Endothelial cell of umbilical vein (primary cell): ENCODE measurements around the gene GIPR. TPM values are rescaled to one million over a fixed set of nuclear protein-coding genes. Genes with fewer than 3 reads are reported as not detected.
"Not testable (repeated sequence)": the region's sequence is repeated elsewhere in the genome, so short reads cannot be mapped to it uniquely, and the experiment has no call there.

Source experiments
- BruUV-seq: library from RNA; stranded (reverse); fragments of 400-500 nt; replicated peaks from 2 replicates; lab custom pipeline; 2021; lab: Mats Ljungman, UMichigan
- CTCF ChIA-PET: fragments of 300-600, 350-600 bp; sonication (Branson Sonifier 250); formaldehyde crosslinking; loops from one replicate; lab custom pipeline; 2021; ENCODE audit warnings: antibody characterized with exemption, inconsistent platforms; lab: Charles Lee
- POLR2A ChIA-PET: fragments of 300-600, 350-600 bp; sonication (Branson Sonifier 250); formaldehyde crosslinking; loops from one replicate; lab custom pipeline; 2021; ENCODE audit warnings: antibody characterized with exemption, inconsistent platforms; lab: Charles Lee
- DNase-seq: peaks from one replicate; pipeline ENCODE4 v3.0.0-alpha.2; 2011; ENCODE audit warnings: low read depth, low spot score
- FAIRE-seq: peaks from 2 replicates; lab custom pipeline; 2011; peaks lifted over from hg19 to GRCh38; lab: Jason Lieb, UNC
- H2AFZ ChIP-seq: 2 replicates; pipeline ENCODE4 v1.6.0; 2012; ENCODE audit warnings: low read depth, low read length, control low read depth, inconsistent platforms
- H3K27ac ChIP-seq: 2 replicates; pipeline ENCODE4 v1.5.1; 2011; ENCODE audit warnings: low read depth, mild to moderate bottlenecking, control low read depth, low read length, moderate library complexity; ENCODE audit not compliant: insufficient read depth
- H3K27me3 ChIP-seq, 2 experiments: 2 replicates each; pipeline versions ENCODE4 v1.6.0 to v1.6.1; 2011; ENCODE audit warnings: low read length in 2 of 2, mixed read lengths in 1 of 2; ENCODE audit not compliant: control insufficient read depth in 2 of 2, insufficient read depth in 2 of 2
- H3K36me3 ChIP-seq, 2 experiments: 2 replicates in 1 of 2; 3 replicates in 1 of 2; pipeline ENCODE4 v1.5.1; 2011; ENCODE audit warnings: low read length in 2 of 2, mild to moderate bottlenecking in 1 of 2, moderate library complexity in 1 of 2; ENCODE audit not compliant: control insufficient read depth in 2 of 2, insufficient read depth in 2 of 2; ENCODE audit errors: extremely low read depth in 1 of 2
- H3K4me1 ChIP-seq: 3 replicates; pipeline ENCODE4 v1.5.1; 2011; ENCODE audit warnings: mild to moderate bottlenecking, low read length; ENCODE audit not compliant: control insufficient read depth, insufficient read depth; ENCODE audit errors: extremely low read depth
- H3K4me2 ChIP-seq: 2 replicates; pipeline ENCODE4 v1.6.1; 2011; ENCODE audit warnings: low read length, control low read depth, mixed read lengths; ENCODE audit not compliant: insufficient read depth
- H3K4me3 ChIP-seq, 3 experiments: fragments of 200-600 bp in 1 of 3; sonication (generic), shearing (Covaris generic) in 1 of 3; replicated peaks in 1 of 3; 2 replicates each; pipeline ENCODE4 v1.5.1; 2011 to 2016; ENCODE audit warnings: control low read depth in 3 of 3, low read length in 3 of 3, mild to moderate bottlenecking in 2 of 3, inconsistent platforms in 1 of 3, low read depth in 1 of 3, moderate library complexity in 1 of 3; ENCODE audit not compliant: insufficient read depth in 1 of 3
- H3K79me2 ChIP-seq: 2 replicates; pipeline ENCODE4 v1.6.0; 2012; ENCODE audit warnings: low read length, inconsistent platforms; ENCODE audit not compliant: control insufficient read depth, insufficient read depth
- H3K9ac ChIP-seq: replicated peaks from 2 replicates; pipeline ENCODE3; 2011; ENCODE audit warnings: low read length, control low read depth; ENCODE audit not compliant: insufficient read depth; ENCODE audit errors: extremely low read depth
- H3K9me1 ChIP-seq: replicated peaks from 3 replicates; pipeline ENCODE4 v1.6.0; 2011; ENCODE audit warnings: mild to moderate bottlenecking, low read length; ENCODE audit not compliant: control insufficient read depth, insufficient read depth; ENCODE audit errors: extremely low read depth
- H3K9me3 ChIP-seq: replicated peaks from 2 replicates; pipeline ENCODE4 v1.5.1; 2012; ENCODE audit warnings: low read length, inconsistent platforms; ENCODE audit not compliant: control insufficient read depth, insufficient read depth
- H4K20me1 ChIP-seq: replicated peaks from 2 replicates; pipeline ENCODE3; 2011; ENCODE audit warnings: mild to moderate bottlenecking, low read length; ENCODE audit not compliant: control insufficient read depth, insufficient read depth; ENCODE audit errors: extremely low read depth
- CTCF ChIP-seq, 2 donors: IDR thresholded peaks; 1 replicate in 1 of 2; 2 replicates in 1 of 2; pipeline ENCODE4 v1.5.1; 2011; ENCODE audit warnings: low read length in 2 of 2, mild to moderate bottlenecking in 2 of 2, moderate library complexity in 2 of 2, control low read depth in 1 of 2, inconsistent platforms in 1 of 2, low read depth in 1 of 2; ENCODE audit not compliant: insufficient read depth in 1 of 2; ENCODE audit errors: extremely low read depth in 1 of 2
- EZH2 ChIP-seq: IDR thresholded peaks from 2 replicates; pipeline ENCODE4 v1.6.1; 2012; ENCODE audit warnings: borderline replicate concordance, low read depth, mild to moderate bottlenecking, moderate library complexity, low read length, inconsistent platforms; ENCODE audit not compliant: severe bottlenecking
- FOS ChIP-seq: IDR thresholded peaks from 2 replicates; pipeline ENCODE4 v1.6.1; 2011; ENCODE audit warnings: mild to moderate bottlenecking, low read length, moderate library complexity, borderline replicate concordance; ENCODE audit not compliant: insufficient read depth
- GATA2 ChIP-seq: IDR thresholded peaks from 2 replicates; pipeline ENCODE4 v1.7.0; 2011; ENCODE audit warnings: low read depth, mild to moderate bottlenecking, moderate library complexity, mixed read lengths, low read length; ENCODE audit not compliant: insufficient read length, insufficient read depth
- JUN ChIP-seq: IDR thresholded peaks from 2 replicates; pipeline ENCODE4 v1.6.1; 2011; ENCODE audit warnings: borderline replicate concordance, low read depth; ENCODE audit not compliant: insufficient read length, insufficient read depth
- MAX ChIP-seq: IDR thresholded peaks from 2 replicates; pipeline ENCODE4 v1.6.1; 2011; ENCODE audit not compliant: insufficient read depth, insufficient read length
- MYC ChIP-seq: IDR thresholded peaks from one replicate; pipeline ENCODE4 v1.6.1; 2011; ENCODE audit warnings: mild to moderate bottlenecking, low read depth, low read length
- POLR2A ChIP-seq: IDR thresholded peaks from 2 replicates; pipeline ENCODE4 v1.6.1; 2012; ENCODE audit warnings: low read depth, mild to moderate bottlenecking, control low read depth, low read length
- POLR2AphosphoS5 ChIP-seq: IDR thresholded peaks from 2 replicates; pipeline ENCODE4 v1.6.1; 2012; ENCODE audit warnings: low read depth, mild to moderate bottlenecking, control low read depth, low read length, moderate library complexity; ENCODE audit not compliant: insufficient read depth
- dilution Hi-C: fragments of 300-500 bp; cut with MboI; formaldehyde crosslinking; loops from one replicate; pipeline ENCODE4 v1.15.0; 2019; ENCODE audit warnings: low sequenced_read_pairs; ENCODE audit not compliant: extremely low pct_ligation_motif_present
- intact Hi-C: fragments of 100-400 bp; cut with micrococcal nuclease; formaldehyde crosslinking; loops from one replicate; pipeline ENCODE4 v1.10.0; 2022
- polyA plus RNA-seq, 4 experiments: library from polyadenylated mRNA; depleted of rRNA in 3 of 4; stranded (reverse) in 3 of 4; unstranded in 1 of 4; fragments of >200 nt; gene quantifications; 2 replicates each; pipeline versions ENCODE4 v1.2.1 to v1.2.3, GENCODE V29; 2011 to 2012; ENCODE audit warnings: missing spikeins in 1 of 4
- total RNA-seq: library from RNA; stranded (reverse); gene quantifications from 2 replicates; pipeline ENCODE4 v1.2.3, GENCODE V29; 2021

The GIPR gene
- total and polyA plus RNA-seq, 2 donors (not counting 3 experiments of a cell fraction or from before 2014, with no cell fraction given), result not detected

GRCh38 chr19:45682908-45683307 is 14.9 kb downstream of the GIPR start:
- BruUV-seq, result no TSS peak
- dilution Hi-C loops (no loop called here), intact Hi-C loops (no loop called here)
- Histone ChIP-seq H2AFZ (no peak overlapping the region), H3K36me3 (peaks cover 4 to 22% of the 10 kb centered on the region in 2 experiments), H3K4me2 (no peak overlapping the region), H3K27me3 (no peaks in the 10 kb centered on the region), H3K9me1 (no peaks in the 10 kb centered on the region), H3K9ac (no peak overlapping the region), H3K4me1 (peaks cover 6% of the 10 kb centered on the region), H3K9me3 (no peaks in the 10 kb centered on the region), H3K79me2 (no peaks in the 10 kb centered on the region), H3K27ac (no peak overlapping the region), H4K20me1 (no peaks in the 10 kb centered on the region), H3K4me3 (no peak overlapping the region)
- ChIA-PET CTCF (interaction anchor here (1.2 to 1.5 kb wide), 2 partner anchors 10 to 13 kb away, joined by 6 to 10 read pairs; partner anchors contain the start of gene QPCTL), POLR2A (no interaction called here)
- DNase-seq, result no peak
- no peak for TF ChIP-seq EZH2
- no peak for TF ChIP-seq POLR2A
- no peak for TF ChIP-seq POLR2AphosphoS5
- no peak for TF ChIP-seq FOS
- no peak for TF ChIP-seq MAX
- no peak for TF ChIP-seq JUN
- TF ChIP-seq GATA2, result no peak
- TF ChIP-seq CTCF (IDR thresholded peaks at IDR 0.05; ENCODE audit: extremely low read depth in 1 of 2, insufficient read depth in 1 of 2, low read depth in 1 of 2, low read length in 2 of 2), result no peak
- no peak for TF ChIP-seq MYC
- FAIRE-seq, result no peak

- FAIRE-seq, H2AFZ ChIP-seq, DNase-seq, H3K4me3 ChIP-seq, H3K79me2 ChIP-seq, POLR2A ChIA-PET, dilution Hi-C loops, H3K27me3 ChIP-seq, BruUV-seq, H3K9ac ChIP-seq, H4K20me1 ChIP-seq, H3K9me1 ChIP-seq, H3K27ac ChIP-seq, intact Hi-C loops, H3K4me2 ChIP-seq, H3K4me1 ChIP-seq, H3K9me3 ChIP-seq: not testable (repeated sequence)
- H3K36me3 ChIP-seq, result peaks cover 4 to 26% of the 10 kb centered on the region in 2 experiments
- CTCF ChIA-PET, result interaction anchor here (0.9 kb wide), 1 partner anchor 8 kb away, joined by 4 read pairs; no protein-coding TSS in a partner anchor
Observed at GRCh38 chr19:45685045-45685444, 17.0 kb downstream of the GIPR start.
